Spleen (tissue), 7 donors: ENCODE results near the gene ZMYM1.

ENCODE experiments used
- CTCF ChIP-seq, 11 experiments: fragments of 200-600 bp in 7 of 11; fragments of 450-650 bp in 4 of 11; sonication (generic) in 4 of 11; IDR thresholded peaks in 8 of 11; conservative IDR thresholded peaks in 3 of 11; 1 replicate in 7 of 11; 2 replicates in 4 of 11; pipeline versions ENCODE4 v1.4.0 to v1.8.0; 2016 to 2021; ENCODE audit warnings: antibody characterized with exemption in 11 of 11, inconsistent platforms in 4 of 11, mild to moderate bottlenecking in 1 of 11
- POLR2A ChIP-seq, 3 donors: fragments of 450-650 bp; IDR thresholded peaks; one replicate each; pipeline ENCODE4 v1.5.1; 2017; ENCODE audit warnings: antibody characterized with exemption in 3 of 3, mild to moderate bottlenecking in 1 of 3
- donor health status: DM: no; HTN: no; CAD: no; lungs with moderate emphysema.
- donor health status: DM: no; HTN: no; CAD: no.
- donor health status: DM: no; HTN: no; CAD: no.

- TF ChIP-seq POLR2A (IDR thresholded peaks at IDR 0.05) = no peak
- no peak for TF ChIP-seq CTCF (IDR thresholded peaks at IDR 0.05 in 8 of 11, conservative IDR thresholded peaks at IDR 0.05 in 3 of 11)
Measured at GRCh38 chr1:35097224-35097623, 18.0 kb downstream of the ZMYM1 start.
